ENCODE data around the gene UPK1B. TPM values are rescaled to one million over a fixed set of nuclear protein-coding genes. Genes with fewer than 3 reads are reported as not detected.

Gene UPK1B
- total and polyA plus RNA-seq, 2 donors (not counting 3 experiments of a cell fraction or from before 2014, with no cell fraction given) = not detected

GRCh38 chr3:119219069-119219468, 45.7 kb downstream of the UPK1B start:
- no peak overlapping the region for H3K4me3 ChIP-seq (replicated peaks in 1 of 3; ENCODE audit: insufficient read depth in 1 of 3, low read depth in 1 of 3, low read length in 3 of 3)
- peaks cover 4 to 30% of the 10 kb centered on the region in 2 experiments for H3K36me3 ChIP-seq (ENCODE audit: control insufficient read depth in 2 of 2, extremely low read depth in 1 of 2, insufficient read depth in 2 of 2, low read length in 2 of 2)
- intact Hi-C loops (cut with micrococcal nuclease) (no loop called here), dilution Hi-C loops (cut with MboI; ENCODE audit: extremely low pct_ligation_motif_present, low sequenced_read_pairs) (no loop called here)
- BruUV-seq (replicated peaks) = no TSS peak
- H3K4me1 ChIP-seq (ENCODE audit: control insufficient read depth, extremely low read depth, insufficient read depth, low read length) = no peaks in the 10 kb centered on the region
- no peaks in the 10 kb centered on the region for H3K9me3 ChIP-seq (replicated peaks; ENCODE audit: control insufficient read depth, insufficient read depth, low read length)
- H2AFZ ChIP-seq (ENCODE audit: low read depth, low read length) = no peak overlapping the region
- no peaks in the 10 kb centered on the region for H3K79me2 ChIP-seq (ENCODE audit: control insufficient read depth, insufficient read depth, low read length)
- ChIA-PET CTCF (interaction anchor here (1.9 kb wide), 1 partner anchor 22 kb away, joined by 5 read pairs; the partner anchor contains the start of gene B4GALT4), POLR2A (no interaction called here)
- FAIRE-seq = no peak
- H3K9ac ChIP-seq (replicated peaks; ENCODE audit: extremely low read depth, insufficient read depth, low read length) = no peak overlapping the region
- no peak for DNase-seq (ENCODE audit: low read depth, low spot score)
- H3K9me1 ChIP-seq (replicated peaks; ENCODE audit: control insufficient read depth, extremely low read depth, insufficient read depth, low read length) = no peaks in the 10 kb centered on the region
- no peak for TF ChIP-seq FOS (IDR thresholded peaks at IDR 0.05; ENCODE audit: borderline replicate concordance, insufficient read depth, low read length)
- TF ChIP-seq MYC (IDR thresholded peaks at IDR 0.05; ENCODE audit: low read depth, low read length) = no peak
- no peak for TF ChIP-seq GATA2 (IDR thresholded peaks at IDR 0.05; ENCODE audit: insufficient read depth, insufficient read length, low read depth, low read length)
- TF ChIP-seq, protein P1, sequence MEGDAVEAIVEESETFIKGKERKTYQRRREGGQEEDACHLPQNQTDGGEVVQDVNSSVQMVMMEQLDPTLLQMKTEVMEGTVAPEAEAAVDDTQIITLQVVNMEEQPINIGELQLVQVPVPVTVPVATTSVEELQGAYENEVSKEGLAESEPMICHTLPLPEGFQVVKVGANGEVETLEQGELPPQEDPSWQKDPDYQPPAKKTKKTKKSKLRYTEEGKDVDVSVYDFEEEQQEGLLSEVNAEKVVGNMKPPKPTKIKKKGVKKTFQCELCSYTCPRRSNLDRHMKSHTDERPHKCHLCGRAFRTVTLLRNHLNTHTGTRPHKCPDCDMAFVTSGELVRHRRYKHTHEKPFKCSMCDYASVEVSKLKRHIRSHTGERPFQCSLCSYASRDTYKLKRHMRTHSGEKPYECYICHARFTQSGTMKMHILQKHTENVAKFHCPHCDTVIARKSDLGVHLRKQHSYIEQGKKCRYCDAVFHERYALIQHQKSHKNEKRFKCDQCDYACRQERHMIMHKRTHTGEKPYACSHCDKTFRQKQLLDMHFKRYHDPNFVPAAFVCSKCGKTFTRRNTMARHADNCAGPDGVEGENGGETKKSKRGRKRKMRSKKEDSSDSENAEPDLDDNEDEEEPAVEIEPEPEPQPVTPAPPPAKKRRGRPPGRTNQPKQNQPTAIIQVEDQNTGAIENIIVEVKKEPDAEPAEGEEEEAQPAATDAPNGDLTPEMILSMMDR (IDR thresholded peaks at IDR 0.05; ENCODE audit: extremely low read depth in 1 of 2, insufficient read depth in 1 of 2, low read depth in 1 of 2, low read length in 2 of 2) = no peak
- no peak for TF ChIP-seq EZH2 (IDR thresholded peaks at IDR 0.05; ENCODE audit: borderline replicate concordance, low read depth, low read length, severe bottlenecking)
- no peak for TF ChIP-seq POLR2A (IDR thresholded peaks at IDR 0.05; ENCODE audit: low read depth, low read length)
- no peak for TF ChIP-seq JUN (IDR thresholded peaks at IDR 0.05; ENCODE audit: borderline replicate concordance, insufficient read depth, insufficient read length, low read depth)
- no peak for TF ChIP-seq POLR2AphosphoS5 (IDR thresholded peaks at IDR 0.05; ENCODE audit: insufficient read depth, low read depth, low read length)
- no peak for TF ChIP-seq MAX (IDR thresholded peaks at IDR 0.05; ENCODE audit: insufficient read depth, insufficient read length)
- no peaks in the 10 kb centered on the region for H4K20me1 ChIP-seq (replicated peaks; ENCODE audit: control insufficient read depth, extremely low read depth, insufficient read depth, low read length)
- H3K27ac ChIP-seq (ENCODE audit: insufficient read depth, low read depth, low read length) = no peak overlapping the region
- no peaks in the 10 kb centered on the region for H3K27me3 ChIP-seq (ENCODE audit: control insufficient read depth in 2 of 2, insufficient read depth in 2 of 2, low read length in 2 of 2)
- H3K4me2 ChIP-seq (ENCODE audit: insufficient read depth, low read length) = no peak overlapping the region
